Mesendoderm (in vitro differentiated cells): ENCODE results near the gene DOCK9.

ENCODE experiments used
- DNase-seq: peaks from one replicate; pipeline ENCODE4 v3.0.0; 2013
- H2AK5ac ChIP-seq: 2 replicates; pipeline ENCODE4 v1.6.1; 2013; ENCODE audit warnings: low read length, inconsistent platforms
- H2BK120ac ChIP-seq: 2 replicates; pipeline ENCODE4 v1.6.1; 2013; ENCODE audit warnings: low read depth, mild to moderate bottlenecking, low read length, moderate library complexity, mixed read lengths
- H2BK15ac ChIP-seq: replicated peaks from 2 replicates; pipeline ENCODE4 v1.6.1; 2013; ENCODE audit warnings: low read depth, mild to moderate bottlenecking, moderate library complexity
- H2BK5ac ChIP-seq: 2 replicates; pipeline ENCODE4 v1.6.1; 2013; ENCODE audit warnings: low read length, inconsistent platforms
- H3K18ac ChIP-seq: 2 replicates; pipeline ENCODE4 v1.6.1; 2013; ENCODE audit warnings: mild to moderate bottlenecking, low read length, mixed read lengths
- H3K23ac ChIP-seq: one replicate; pipeline ENCODE4 v1.6.1; 2013; ENCODE audit warnings: low read length
- H3K27ac ChIP-seq: 2 replicates; pipeline ENCODE4 v1.5.1; 2013; ENCODE audit warnings: low read depth, mild to moderate bottlenecking, inconsistent platforms, low read length, moderate library complexity
- H3K27me3 ChIP-seq: 2 replicates; pipeline ENCODE4 v1.6.1; 2013; ENCODE audit warnings: low read length, control low read depth, mild to moderate bottlenecking, inconsistent platforms; ENCODE audit not compliant: insufficient read depth, poor library complexity
- H3K36me3 ChIP-seq: 2 replicates; pipeline ENCODE4 v1.6.1; 2013; ENCODE audit warnings: low read length, inconsistent platforms; ENCODE audit not compliant: control insufficient read depth, insufficient read depth
- H3K4ac ChIP-seq: one replicate; pipeline ENCODE4 v1.6.1; 2013; ENCODE audit warnings: low read depth, mild to moderate bottlenecking, low read length, moderate library complexity
- H3K4me1 ChIP-seq: 2 replicates; pipeline ENCODE4 v1.6.1; 2013; ENCODE audit warnings: low read depth, low read length, inconsistent platforms; ENCODE audit not compliant: control insufficient read depth
- H3K4me2 ChIP-seq: 2 replicates; pipeline ENCODE4 v1.6.1; 2013; ENCODE audit warnings: low read length
- H3K4me3 ChIP-seq: 2 replicates; pipeline ENCODE4 v1.5.1; 2013; ENCODE audit warnings: mild to moderate bottlenecking, low read length
- H3K56ac ChIP-seq: one replicate; pipeline ENCODE4 v1.6.1; 2013; ENCODE audit warnings: low read length
- H3K79me1 ChIP-seq: 2 replicates; pipeline ENCODE4 v1.6.1; 2013; ENCODE audit warnings: low read length, inconsistent platforms
- H3K79me2 ChIP-seq: 2 replicates; pipeline ENCODE4 v1.6.1; 2013; ENCODE audit warnings: mild to moderate bottlenecking, low read length; ENCODE audit not compliant: control insufficient read depth, insufficient read depth
- H3K9ac ChIP-seq: 2 replicates; pipeline ENCODE4 v1.6.1; 2013; ENCODE audit warnings: low read length, inconsistent platforms
- H4K5ac ChIP-seq: one replicate; pipeline ENCODE4 v1.6.1; 2013; ENCODE audit warnings: low read length
- H4K8ac ChIP-seq: one replicate; pipeline ENCODE4 v1.6.1; 2013; ENCODE audit warnings: low read depth, mild to moderate bottlenecking, control low read depth, low read length, moderate library complexity
- WGBS: extraction: QIAGEN DNeasy Blood & Tissue Kit; methylation state at CpG from one replicate; pipeline ENCODE4 v1.1.7; 2013; ENCODE audit warnings: low lambda C conversion rate, missing lambda C conversion rate; ENCODE audit not compliant: insufficient coverage; ENCODE audit errors: extremely low coverage; 5-methylcytosine and 5-hydroxymethylcytosine counted together

Gene DOCK9

DNA sequence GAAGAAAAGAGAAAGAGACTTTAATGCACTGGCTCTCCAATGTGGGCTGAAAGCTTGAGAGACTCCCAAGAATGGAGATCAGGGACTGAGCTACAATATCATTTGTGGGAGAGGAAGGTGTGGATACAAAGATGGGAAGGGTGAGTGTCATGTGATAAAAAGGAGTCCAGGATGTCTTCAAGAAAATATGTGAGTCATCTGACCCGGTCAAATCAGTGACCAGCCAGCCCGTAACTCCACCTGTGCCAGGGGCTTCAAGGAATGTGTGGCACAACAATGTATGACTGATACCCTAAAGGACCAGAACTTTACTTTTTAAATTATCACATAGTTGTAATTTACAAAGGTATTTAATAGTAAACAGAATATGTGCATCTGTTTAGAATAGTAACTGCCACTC is 97.2 kb downstream of the DOCK9 start:
- no peak for DNase-seq
- H4K8ac ChIP-seq: no peak overlapping the region
- no peaks in the 10 kb centered on the region for H3K79me1 ChIP-seq
- no peak overlapping the region for H3K18ac ChIP-seq
- WGBS: no CpG with 5 or more reads among the region's 2 CpGs
- no peak overlapping the region for H3K4me3 ChIP-seq
- H3K79me2 ChIP-seq: no peaks in the 10 kb centered on the region
- H2BK5ac ChIP-seq: no peak overlapping the region
- H3K4ac ChIP-seq: no peak overlapping the region
- no peaks in the 10 kb centered on the region for H3K36me3 ChIP-seq
- H3K23ac ChIP-seq: no peak overlapping the region
- H3K4me1 ChIP-seq: peaks cover 1% of the 10 kb centered on the region
- H3K27me3 ChIP-seq: no peaks in the 10 kb centered on the region
- H3K4me2 ChIP-seq: no peak overlapping the region
- no peak overlapping the region for H3K9ac ChIP-seq
- no peak overlapping the region for H3K56ac ChIP-seq
- no peak overlapping the region for H2BK120ac ChIP-seq
- H3K27ac ChIP-seq: no peak overlapping the region
- no peak overlapping the region for H2BK15ac ChIP-seq
- no peak overlapping the region for H4K5ac ChIP-seq
- no peak overlapping the region for H2AK5ac ChIP-seq

DNA sequence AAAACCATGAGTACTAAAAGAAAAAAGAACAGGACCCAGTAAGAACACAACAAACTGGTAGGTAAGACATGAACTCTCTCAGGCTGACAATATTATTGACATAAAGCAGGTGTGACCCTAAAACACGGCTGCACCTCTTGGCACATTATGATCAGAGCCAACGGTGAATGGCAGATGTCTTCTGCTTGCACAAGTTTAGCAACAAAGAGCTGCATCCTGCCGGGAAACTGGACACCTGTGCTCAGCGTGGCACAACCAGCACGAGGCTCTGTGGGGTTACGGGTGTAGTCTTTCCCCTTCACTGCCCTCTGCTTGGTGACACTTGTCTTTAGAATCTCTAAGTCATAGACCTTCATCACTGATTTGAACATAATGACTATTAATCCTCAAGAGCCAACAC is 97.9 kb downstream of the DOCK9 start:
- WGBS: no CpG with 5 or more reads among the region's 6 CpGs

DNA sequence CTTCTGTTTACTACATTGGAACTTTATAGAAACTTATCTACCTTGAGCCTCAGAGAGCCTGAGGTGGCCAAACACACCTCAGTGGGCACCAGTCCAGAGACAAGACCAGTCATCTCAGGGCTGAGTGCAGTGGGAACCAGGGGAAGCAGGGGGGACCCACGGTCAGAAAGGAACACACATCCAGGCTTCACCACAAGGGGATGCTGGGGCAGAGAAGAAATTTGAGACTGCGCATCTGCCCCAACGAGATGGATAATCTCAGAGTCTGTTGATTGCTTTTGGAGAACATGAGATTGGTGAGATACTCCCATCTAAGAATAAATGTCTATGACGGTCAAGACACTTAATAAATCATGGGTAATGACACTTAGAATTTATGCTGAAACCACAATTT is 98.7 kb downstream of the DOCK9 start:
- Histone ChIP-seq H4K8ac (no peak overlapping the region), H3K4me3 (no peak overlapping the region), H3K79me2 (no peaks in the 10 kb centered on the region), H2BK15ac (no peak overlapping the region), H3K27me3 (no peaks in the 10 kb centered on the region), H3K27ac (no peak overlapping the region), H3K4ac (no peak overlapping the region), H3K9ac (no peak overlapping the region), H4K5ac (no peak overlapping the region), H2BK5ac (no peak overlapping the region), H3K56ac (no peak overlapping the region), H3K36me3 (no peaks in the 10 kb centered on the region), H2BK120ac (no peak overlapping the region), H2AK5ac (no peak overlapping the region), H3K18ac (no peak overlapping the region), H3K23ac (no peak overlapping the region), H3K79me1 (no peaks in the 10 kb centered on the region), H3K4me1 (peaks cover 6% of the 10 kb centered on the region), H3K4me2 (no peak overlapping the region)
- WGBS: no CpG with 5 or more reads among the region's 4 CpGs
- no peak for DNase-seq

More for the DNA sequence above, 97.9 kb downstream of the DOCK9 start:
- H3K56ac ChIP-seq: no peak overlapping the region
- H3K79me2 ChIP-seq: no peaks in the 10 kb centered on the region
- no peak overlapping the region for H2BK120ac ChIP-seq
- no peak overlapping the region for H3K27ac ChIP-seq
- H4K5ac ChIP-seq: no peak overlapping the region
- H2BK5ac ChIP-seq: no peak overlapping the region
- H3K23ac ChIP-seq: no peak overlapping the region
- peaks cover 5% of the 10 kb centered on the region for H3K4me1 ChIP-seq
- H3K4me3 ChIP-seq: no peak overlapping the region
- H3K9ac ChIP-seq: no peak overlapping the region
- H3K4me2 ChIP-seq: no peak overlapping the region
- no peaks in the 10 kb centered on the region for H3K36me3 ChIP-seq
- H3K27me3 ChIP-seq: no peaks in the 10 kb centered on the region
- no peaks in the 10 kb centered on the region for H3K79me1 ChIP-seq
- H3K18ac ChIP-seq: no peak overlapping the region
- no peak overlapping the region for H2BK15ac ChIP-seq
- no peak for DNase-seq
- H3K4ac ChIP-seq: no peak overlapping the region
- H2AK5ac ChIP-seq: no peak overlapping the region
- H4K8ac ChIP-seq: no peak overlapping the region

DNA sequence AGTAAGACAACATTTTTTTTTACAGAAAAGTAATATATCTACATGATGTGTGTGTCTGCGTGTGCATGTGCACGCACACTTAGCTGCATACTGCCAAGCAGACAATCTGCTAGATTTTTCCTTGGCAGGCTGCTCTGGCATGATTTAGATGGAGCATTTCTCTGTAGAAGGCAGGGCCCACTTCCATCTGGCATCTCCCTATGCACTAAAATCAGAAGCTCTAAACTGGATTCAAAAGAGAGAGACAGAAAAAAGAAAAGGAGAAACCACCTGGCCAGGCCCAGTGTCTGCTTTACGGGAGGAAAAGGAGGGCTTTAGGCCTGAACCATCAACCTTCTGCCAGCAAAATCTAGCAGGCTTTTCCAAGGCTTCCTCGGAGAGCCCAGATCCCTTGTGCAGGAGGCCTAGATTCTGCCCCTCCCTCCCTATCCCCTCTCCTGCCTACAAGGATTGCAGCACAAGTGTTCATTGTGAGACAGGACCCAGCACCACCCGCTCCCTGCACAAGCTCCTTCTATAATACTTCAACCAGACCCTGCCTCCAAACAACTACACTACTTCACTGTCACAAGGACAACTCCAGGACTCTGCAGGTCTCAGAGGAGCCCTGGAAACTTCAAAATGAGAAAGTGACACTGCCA is 99.3 kb downstream of the DOCK9 start:
- Histone ChIP-seq H2BK5ac (no peak overlapping the region), H3K79me2 (no peaks in the 10 kb centered on the region), H2BK120ac (no peak overlapping the region), H2BK15ac (no peak overlapping the region), H3K79me1 (no peaks in the 10 kb centered on the region), H3K56ac (no peak overlapping the region), H4K8ac (no peak overlapping the region), H3K23ac (no peak overlapping the region), H3K4me3 (no peak overlapping the region), H3K27ac (no peak overlapping the region), H4K5ac (no peak overlapping the region), H3K36me3 (no peaks in the 10 kb centered on the region), H3K18ac (no peak overlapping the region), H3K4me2 (no peak overlapping the region), H3K9ac (no peak overlapping the region), H3K4ac (no peak overlapping the region), H3K4me1 (peaks cover 6% of the 10 kb centered on the region), H2AK5ac (no peak overlapping the region), H3K27me3 (no peaks in the 10 kb centered on the region)
- DNase-seq: no peak
- WGBS: no CpG with 5 or more reads among the region's 5 CpGs

DNA sequence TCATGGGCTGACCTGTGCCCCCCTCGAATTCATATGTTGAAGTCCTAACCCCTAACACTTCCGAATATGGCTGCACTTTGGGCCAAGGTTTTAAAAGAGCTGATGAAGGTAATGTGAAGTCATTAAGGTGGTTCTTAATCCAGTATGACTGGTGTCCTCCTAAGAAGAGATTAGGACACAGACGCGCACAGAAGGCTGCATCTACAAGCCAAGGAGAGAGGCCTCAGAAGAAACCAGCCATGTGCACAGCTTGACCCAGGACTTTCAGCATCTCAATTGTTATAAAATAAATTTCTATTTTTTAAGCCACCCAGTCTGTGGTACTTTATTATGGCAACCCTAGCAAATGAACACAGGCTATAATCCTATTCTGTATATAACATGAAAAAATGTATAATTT is 99.9 kb downstream of the DOCK9 start:
- Histone ChIP-seq H3K23ac (no peak overlapping the region), H3K27ac (no peak overlapping the region), H3K9ac (no peak overlapping the region), H2BK5ac (no peak overlapping the region), H3K56ac (no peak overlapping the region), H2BK120ac (no peak overlapping the region), H3K18ac (no peak overlapping the region), H3K4me2 (no peak overlapping the region), H2BK15ac (no peak overlapping the region), H3K27me3 (no peaks in the 10 kb centered on the region), H4K8ac (no peak overlapping the region), H3K79me1 (no peaks in the 10 kb centered on the region), H2AK5ac (no peak overlapping the region), H4K5ac (no peak overlapping the region), H3K4me1 (peaks cover 6% of the 10 kb centered on the region), H3K36me3 (no peaks in the 10 kb centered on the region), H3K79me2 (no peaks in the 10 kb centered on the region), H3K4me3 (no peak overlapping the region), H3K4ac (no peak overlapping the region)
- no CpG with 5 or more reads among the region's 4 CpGs for WGBS
- no peak for DNase-seq

DNA sequence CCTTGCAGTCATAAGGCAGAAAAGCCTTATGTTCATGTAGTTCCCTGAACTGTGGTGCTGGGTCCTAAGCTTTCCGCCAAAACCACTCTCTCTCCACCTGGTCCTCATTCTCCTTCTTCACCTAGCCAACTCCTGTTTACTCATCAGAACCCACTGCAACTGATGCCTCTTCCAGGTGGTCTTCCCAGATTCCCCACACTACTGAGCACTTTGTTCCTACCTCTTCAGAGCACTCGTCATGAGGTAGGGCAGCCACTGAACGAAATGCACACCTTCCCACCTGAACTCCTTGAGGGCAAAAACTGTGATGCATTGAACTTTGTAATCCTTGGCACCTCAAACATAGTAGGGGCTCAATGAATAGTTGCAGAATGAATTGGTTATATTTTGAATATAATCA is 100.4 kb downstream of the DOCK9 start:
- H3K23ac ChIP-seq: no peak overlapping the region

More for the DNA sequence above, 100.4 kb downstream of the DOCK9 start:
- Histone ChIP-seq H2AK5ac (no peak overlapping the region), H2BK15ac (no peak overlapping the region), H4K5ac (no peak overlapping the region), H2BK5ac (no peak overlapping the region), H3K27me3 (no peaks in the 10 kb centered on the region), H3K4ac (no peak overlapping the region), H3K9ac (no peak overlapping the region), H3K4me2 (no peak overlapping the region), H3K79me1 (no peaks in the 10 kb centered on the region), H3K36me3 (no peaks in the 10 kb centered on the region), H3K56ac (no peak overlapping the region), H3K27ac (no peak overlapping the region), H3K18ac (no peak overlapping the region), H3K4me1 (peaks cover 6% of the 10 kb centered on the region), H3K4me3 (no peak overlapping the region), H3K79me2 (no peaks in the 10 kb centered on the region), H4K8ac (no peak overlapping the region), H2BK120ac (no peak overlapping the region)
- no peak for DNase-seq
- no CpG with 5 or more reads among the region's 3 CpGs for WGBS
